HFFc6 (cell line): ENCODE results near the gene SCD5. TPM values are rescaled to one million over a fixed set of nuclear protein-coding genes. Genes with fewer than 3 reads are reported as not detected.

Source experiments
- DNase-seq: peaks from one replicate; pipeline ENCODE4 v3.0.0-alpha.2; 2018
- H3K27ac Mint-ChIP-seq: 2 replicates; pipeline ENCODE4 v1.8.0; 2020; ENCODE audit warnings: mild to moderate bottlenecking, mixed read lengths
- H3K27me3 Mint-ChIP-seq: 2 replicates; pipeline ENCODE4 v1.8.0; 2021; ENCODE audit warnings: mild to moderate bottlenecking, moderate library complexity, mixed read lengths; ENCODE audit not compliant: insufficient read depth
- H3K36me3 Mint-ChIP-seq: 2 replicates; pipeline ENCODE4 v1.8.0; 2021; ENCODE audit warnings: low read depth, mixed read lengths
- H3K4me1 Mint-ChIP-seq: 2 replicates; pipeline ENCODE4 v1.8.0; 2020; ENCODE audit warnings: low read depth, mixed read lengths
- H3K4me3 Mint-ChIP-seq: 2 replicates; pipeline ENCODE4 v1.8.0; 2020; ENCODE audit warnings: mild to moderate bottlenecking, moderate library complexity, mixed read lengths
- H3K9me3 Mint-ChIP-seq: 2 replicates; pipeline ENCODE4 v1.8.0; 2020; ENCODE audit warnings: mild to moderate bottlenecking, mixed read lengths
- CTCF ChIP-seq: fragments of 200-600 bp; sonication (generic); IDR thresholded peaks from 2 replicates; pipeline ENCODE4 v1.5.0; 2021; ENCODE audit warnings: antibody characterized with exemption, mild to moderate bottlenecking
- total RNA-seq, 6 experiments: library from RNA; stranded (reverse); fragmentation: NEBNext Ultra II Directional; extraction: Animal tissue kit (Norgen Biotek cat#: 25700); gene quantifications; 2 replicates in 1 of 6; 3 replicates in 5 of 6; pipeline ENCODE4 v1.2.3, GENCODE V29; 2021

The SCD5 gene
- total RNA-seq, 6 experiments from 2014 or later = 28.4 to 36.4 (median 32.0) TPM

GRCh38 chr4:82780170-82780751, 18.3 kb downstream of the SCD5 start:
- no peak for TF ChIP-seq CTCF
- H3K27ac Mint-ChIP-seq = no peak overlapping the region
- DNase-seq = no peak
- no peak overlapping the region for H3K4me3 Mint-ChIP-seq
- no peaks in the 10 kb centered on the region for H3K9me3 Mint-ChIP-seq
- no peaks in the 10 kb centered on the region; the same call in none of the 2 replicates for H3K27me3 Mint-ChIP-seq
- H3K36me3 Mint-ChIP-seq = no peaks in the 10 kb centered on the region
- H3K4me1 Mint-ChIP-seq = peaks cover 61% of the 10 kb centered on the region

- no peak overlapping the region for H3K27ac Mint-ChIP-seq
- no peak for TF ChIP-seq CTCF
- H3K4me1 Mint-ChIP-seq = peaks cover 61% of the 10 kb centered on the region
- H3K9me3 Mint-ChIP-seq = no peaks in the 10 kb centered on the region
- no peak for DNase-seq
- no peaks in the 10 kb centered on the region; the same call in none of the 2 replicates for H3K27me3 Mint-ChIP-seq
- H3K4me3 Mint-ChIP-seq = no peak overlapping the region
- H3K36me3 Mint-ChIP-seq = no peaks in the 10 kb centered on the region
These were observed 19.6 kb downstream of the SCD5 start for GRCh38 chr4:82779032-82779431.

GRCh38 chr4:82777857-82778525, 20.6 kb downstream of the SCD5 start:
- Mint-ChIP-seq H3K4me1 (peaks cover 61% of the 10 kb centered on the region), H3K27me3 (no peaks in the 10 kb centered on the region; the same call in none of the 2 replicates), H3K9me3 (no peaks in the 10 kb centered on the region), H3K36me3 (no peaks in the 10 kb centered on the region), H3K4me3 (no peak overlapping the region), H3K27ac (no peak overlapping the region)
- no peak for DNase-seq
- no peak for TF ChIP-seq CTCF

GRCh38 chr4:82776925-82777542, 21.6 kb downstream of the SCD5 start:
- peak overlapping the region; percentile 30; the same call in 1 of the 2 replicates for H3K27ac Mint-ChIP-seq
- DNase-seq = peak; percentile 49
- no peaks in the 10 kb centered on the region; the same call in none of the 2 replicates for H3K27me3 Mint-ChIP-seq
- no peaks in the 10 kb centered on the region for H3K36me3 Mint-ChIP-seq
- no peaks in the 10 kb centered on the region for H3K9me3 Mint-ChIP-seq
- TF ChIP-seq CTCF = no peak
- H3K4me1 Mint-ChIP-seq = peaks cover 62% of the 10 kb centered on the region
- no peak overlapping the region; the same call in 1 of the 2 replicates for H3K4me3 Mint-ChIP-seq

GRCh38 chr4:82775243-82775642, 23.4 kb downstream of the SCD5 start:
- Mint-ChIP-seq H3K36me3 (no peaks in the 10 kb centered on the region), H3K27ac (no peak overlapping the region)
- TF ChIP-seq CTCF = no peak

More at GRCh38 chr4:82775243-82775642, 23.4 kb downstream of the SCD5 start:
- Mint-ChIP-seq H3K27me3 (no peaks in the 10 kb centered on the region; the same call in 1 of the 2 replicates), H3K4me1 (peaks cover 54% of the 10 kb centered on the region), H3K4me3 (no peak overlapping the region), H3K9me3 (no peaks in the 10 kb centered on the region)
- no peak for DNase-seq
